Stimulated activated memory B cell treated with anti-CD40 and anti-IgM and Interleukin-4, amounts not matched to agents 10 μg/mL and 1 μg/mL and 100 μg/mL, for 72 hours (primary cell): ENCODE results near the gene KTN1.

ENCODE experiments used
- ATAC-seq: fragments of 150-1000 bp; cut with Tn5 transposase; 2 replicates; pipeline ENCODE4 v1.10.0; 2021
- H3K27ac Mint-ChIP-seq: one replicate; pipeline ENCODE4 v1.8.0; 2022; ENCODE audit warnings: mild to moderate bottlenecking, mixed read lengths
- H3K27me3 Mint-ChIP-seq: one replicate; pipeline ENCODE4 v1.8.0; 2022; ENCODE audit warnings: mixed read lengths
- H3K36me3 Mint-ChIP-seq: one replicate; pipeline ENCODE4 v1.8.0; 2022; ENCODE audit warnings: mixed read lengths
- H3K4me1 Mint-ChIP-seq: one replicate; pipeline ENCODE4 v1.8.0; 2022; ENCODE audit warnings: mixed read lengths
- H3K4me3 Mint-ChIP-seq: one replicate; pipeline ENCODE4 v1.8.0; 2022; ENCODE audit warnings: mild to moderate bottlenecking, moderate library complexity, mixed read lengths
- H3K9me3 Mint-ChIP-seq: one replicate; pipeline ENCODE4 v1.8.0; 2022; ENCODE audit warnings: mixed read lengths

Gene KTN1

DNA sequence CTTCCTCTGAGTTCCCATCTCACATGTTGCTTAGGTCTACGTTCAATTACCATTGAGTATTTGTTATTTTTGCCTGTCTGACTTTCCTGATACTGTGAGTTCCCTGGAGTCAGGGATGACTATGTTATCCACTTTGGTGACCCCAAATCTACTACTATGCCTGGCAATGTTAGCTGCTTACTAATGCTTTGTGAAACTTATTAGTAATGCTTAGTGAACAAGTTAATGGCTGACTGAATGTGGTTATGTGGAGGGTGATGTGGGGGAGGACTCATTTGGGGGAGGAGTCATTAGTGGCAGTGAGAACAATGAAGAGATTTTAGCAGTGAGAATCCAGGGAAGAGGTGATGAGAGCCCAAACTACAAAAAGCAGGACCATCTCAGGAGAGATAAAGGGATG lies 121.6 kb downstream of the KTN1 start:
- Mint-ChIP-seq H3K27me3 (no peaks in the 10 kb centered on the region), H3K4me1 (peaks cover 15% of the 10 kb centered on the region), H3K4me3 (no peak overlapping the region), H3K9me3 (peaks cover 3% of the 10 kb centered on the region), H3K36me3 (peaks cover 33% of the 10 kb centered on the region), H3K27ac (no peak overlapping the region)
- peak; percentile 89 for ATAC-seq

DNA sequence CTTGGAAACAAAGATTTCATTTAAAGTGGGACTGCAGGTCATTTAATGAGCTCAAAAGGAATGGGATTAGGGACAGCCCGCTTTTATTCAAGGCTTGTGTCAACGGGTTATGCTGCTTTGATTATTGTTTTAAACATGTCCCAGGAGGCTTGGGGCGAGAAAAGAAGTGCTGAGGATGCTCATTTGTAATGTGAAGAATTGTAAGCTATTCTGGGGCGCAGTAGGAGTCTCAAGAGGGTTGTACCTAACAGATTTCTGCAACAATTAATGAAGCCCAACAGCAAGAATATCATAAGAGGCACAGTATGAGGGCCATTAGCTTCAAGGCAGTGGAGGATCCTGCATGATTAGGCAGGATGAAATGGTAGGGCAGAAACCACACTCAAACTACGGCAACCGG lies 122.5 kb downstream of the KTN1 start:
- ATAC-seq = no peak
- Mint-ChIP-seq H3K27me3 (no peaks in the 10 kb centered on the region), H3K4me3 (no peak overlapping the region), H3K36me3 (peaks cover 27% of the 10 kb centered on the region), H3K27ac (no peak overlapping the region), H3K4me1 (peaks cover 15% of the 10 kb centered on the region), H3K9me3 (peaks cover 3% of the 10 kb centered on the region)

DNA sequence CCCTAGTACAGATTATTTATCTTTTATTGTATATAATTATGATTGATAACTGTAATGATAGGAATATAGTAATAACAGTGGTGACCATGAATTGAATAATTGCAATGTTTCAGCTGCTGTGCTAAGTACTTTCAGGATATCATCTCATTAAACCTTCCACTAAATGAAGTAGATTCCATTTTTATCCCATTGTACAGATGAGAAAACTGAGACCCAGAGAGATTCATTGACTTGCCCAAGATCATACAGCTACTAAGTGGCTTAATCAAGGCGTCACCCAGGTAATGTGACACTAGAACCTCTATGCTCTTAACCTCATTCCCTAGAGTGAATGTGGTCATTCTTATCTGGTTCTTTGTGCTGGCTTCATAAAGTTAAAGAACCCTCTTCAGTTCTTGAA lies 124.6 kb downstream of the KTN1 start:
- ATAC-seq = no peak
- Mint-ChIP-seq H3K27me3 (no peaks in the 10 kb centered on the region), H3K9me3 (peaks cover 3% of the 10 kb centered on the region), H3K27ac (no peak overlapping the region), H3K4me1 (peaks cover 15% of the 10 kb centered on the region), H3K36me3 (peaks cover 19% of the 10 kb centered on the region), H3K4me3 (no peak overlapping the region)

DNA sequence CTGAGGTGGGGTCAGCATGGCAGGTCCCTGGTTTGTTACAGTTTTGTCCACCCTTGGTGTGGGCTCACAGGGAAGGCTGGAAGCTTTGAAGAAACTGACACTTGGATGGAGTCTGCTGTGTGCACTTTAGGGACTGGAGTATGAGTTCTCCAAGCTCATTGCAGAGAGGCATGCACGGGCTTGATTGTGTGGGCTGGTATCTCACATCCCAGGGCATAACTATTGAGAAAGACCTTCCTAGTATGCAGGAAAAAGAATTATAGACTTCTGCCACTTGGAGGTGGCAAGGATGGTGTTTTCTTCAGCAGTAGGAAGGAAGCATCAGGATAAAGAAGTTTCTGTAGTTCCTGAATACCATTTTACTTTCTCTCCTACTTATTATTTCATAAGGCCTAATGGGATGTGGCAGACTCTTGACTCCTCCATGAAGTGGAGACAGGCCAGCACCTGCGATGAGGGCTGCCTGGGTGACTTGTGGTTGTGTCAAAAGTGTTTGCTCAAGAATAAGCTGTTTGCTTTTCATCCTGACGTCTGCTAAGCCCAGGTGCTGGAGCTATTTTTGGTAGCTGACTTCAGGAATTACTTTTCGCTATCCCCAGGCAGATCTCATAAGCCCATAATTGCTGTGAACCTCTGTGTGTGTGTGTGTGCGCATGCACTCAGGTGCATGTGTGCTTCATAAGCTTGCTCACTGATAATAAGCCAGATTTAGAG lies 125.8 kb downstream of the KTN1 start:
- Mint-ChIP-seq H3K36me3 (peaks cover 12% of the 10 kb centered on the region), H3K4me1 (peaks cover 15% of the 10 kb centered on the region), H3K27ac (no peak overlapping the region), H3K4me3 (no peak overlapping the region), H3K27me3 (no peaks in the 10 kb centered on the region), H3K9me3 (peaks cover 1% of the 10 kb centered on the region)
- ATAC-seq = no peak

DNA sequence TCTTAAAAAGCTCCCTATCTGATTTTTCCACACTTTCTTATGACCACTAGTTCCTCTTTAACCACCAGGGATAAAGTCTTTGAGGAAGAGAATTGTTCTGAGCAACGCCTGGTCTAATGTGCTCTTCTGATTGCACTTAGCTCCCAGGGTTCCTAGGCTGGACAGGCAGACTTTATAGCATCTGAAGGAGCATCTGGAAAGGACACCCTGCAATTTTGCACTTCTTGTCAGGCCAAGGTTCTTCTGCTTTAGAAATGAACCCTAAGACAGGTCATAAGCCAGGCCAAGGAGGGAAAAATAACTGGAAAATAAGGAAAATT lies 126.3 kb downstream of the KTN1 start:
- ATAC-seq = no peak
- H3K4me3 Mint-ChIP-seq = no peak overlapping the region
- peaks cover 7% of the 10 kb centered on the region for H3K36me3 Mint-ChIP-seq
- H3K4me1 Mint-ChIP-seq = peaks cover 12% of the 10 kb centered on the region
- H3K27ac Mint-ChIP-seq = no peak overlapping the region
- no peaks in the 10 kb centered on the region for H3K27me3 Mint-ChIP-seq
- no peaks in the 10 kb centered on the region for H3K9me3 Mint-ChIP-seq

DNA sequence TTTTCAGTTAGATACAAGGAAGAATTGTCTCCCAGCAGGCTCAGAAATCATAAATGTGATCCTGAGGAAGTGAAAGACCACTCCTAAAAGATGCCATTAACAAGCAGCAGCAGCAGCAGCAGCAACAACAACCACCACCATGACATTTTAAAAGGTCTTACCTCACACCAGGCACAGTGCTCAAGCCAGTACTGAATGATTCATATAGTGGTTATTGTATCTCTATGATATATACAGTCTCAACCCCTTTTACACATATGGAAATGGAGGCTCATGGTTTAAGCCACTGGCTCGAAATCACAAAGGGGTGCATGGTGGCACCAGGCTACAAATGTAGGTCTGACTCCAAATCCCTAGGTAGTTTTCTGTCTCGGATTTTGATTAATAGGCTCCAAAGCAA lies 126.9 kb downstream of the KTN1 start:
- Mint-ChIP-seq H3K27me3 (no peaks in the 10 kb centered on the region), H3K9me3 (no peaks in the 10 kb centered on the region), H3K36me3 (peaks cover 3% of the 10 kb centered on the region), H3K4me3 (no peak overlapping the region), H3K4me1 (peaks cover 6% of the 10 kb centered on the region), H3K27ac (no peak overlapping the region)
- ATAC-seq = peak; percentile 62

DNA sequence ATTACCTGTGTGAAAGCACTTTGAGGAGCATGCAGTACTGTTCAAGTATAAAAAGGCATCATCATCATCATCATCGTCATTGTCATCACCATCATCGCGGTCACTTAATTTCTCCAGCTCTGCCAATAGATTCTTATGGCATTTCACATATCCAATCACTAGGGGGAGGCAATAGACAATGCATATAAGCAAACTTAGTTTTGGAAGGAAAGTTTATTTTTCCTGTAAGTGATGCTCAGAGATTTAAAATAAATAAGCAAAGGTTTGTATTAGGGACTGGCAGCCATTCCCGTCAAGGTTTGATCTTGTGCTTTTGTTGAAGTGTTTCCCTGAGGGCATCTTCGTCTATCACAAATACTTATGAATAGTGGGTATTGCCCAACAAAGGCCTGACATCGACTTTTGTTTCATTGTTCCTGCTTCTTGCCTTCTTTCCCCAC lies 127.4 kb downstream of the KTN1 start:
- Mint-ChIP-seq H3K4me3 (no peak overlapping the region), H3K36me3 (peaks cover 7% of the 10 kb centered on the region), H3K27ac (no peak overlapping the region), H3K27me3 (no peaks in the 10 kb centered on the region), H3K9me3 (no peaks in the 10 kb centered on the region), H3K4me1 (peaks cover under 1% of the 10 kb centered on the region)
- ATAC-seq = no peak

DNA sequence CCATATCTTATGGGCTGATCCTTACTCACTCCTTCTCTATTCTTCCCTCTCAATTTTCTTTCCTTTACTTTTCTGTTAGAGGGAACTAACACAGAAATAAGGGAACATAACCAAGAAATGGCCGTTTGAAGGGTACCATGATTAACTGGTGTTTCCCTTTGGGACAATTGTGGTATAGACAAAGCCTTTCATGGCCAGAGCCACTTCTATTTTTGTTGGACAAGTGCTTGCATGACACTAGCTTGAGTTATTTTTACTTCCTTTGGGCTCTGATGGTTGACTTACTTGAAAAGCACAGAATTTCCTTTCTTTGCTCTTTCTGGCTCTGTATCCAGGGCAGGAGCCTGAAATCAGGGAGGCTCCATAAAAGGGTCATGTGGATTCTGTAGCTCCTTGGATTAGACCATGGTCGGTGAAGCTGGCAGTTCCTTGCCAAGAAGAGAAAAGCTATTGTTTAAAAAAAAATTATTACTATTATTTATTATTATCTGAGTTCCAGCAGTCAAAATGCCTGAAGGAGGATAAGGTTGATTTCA lies 130.6 kb downstream of the KTN1 start:
- H3K4me1 Mint-ChIP-seq = no peaks in the 10 kb centered on the region
- H3K9me3 Mint-ChIP-seq = no peaks in the 10 kb centered on the region
- ATAC-seq = no peak
- H3K27ac Mint-ChIP-seq = no peak overlapping the region
- H3K4me3 Mint-ChIP-seq = no peak overlapping the region
- no peaks in the 10 kb centered on the region for H3K27me3 Mint-ChIP-seq
- peaks cover 11% of the 10 kb centered on the region for H3K36me3 Mint-ChIP-seq

DNA sequence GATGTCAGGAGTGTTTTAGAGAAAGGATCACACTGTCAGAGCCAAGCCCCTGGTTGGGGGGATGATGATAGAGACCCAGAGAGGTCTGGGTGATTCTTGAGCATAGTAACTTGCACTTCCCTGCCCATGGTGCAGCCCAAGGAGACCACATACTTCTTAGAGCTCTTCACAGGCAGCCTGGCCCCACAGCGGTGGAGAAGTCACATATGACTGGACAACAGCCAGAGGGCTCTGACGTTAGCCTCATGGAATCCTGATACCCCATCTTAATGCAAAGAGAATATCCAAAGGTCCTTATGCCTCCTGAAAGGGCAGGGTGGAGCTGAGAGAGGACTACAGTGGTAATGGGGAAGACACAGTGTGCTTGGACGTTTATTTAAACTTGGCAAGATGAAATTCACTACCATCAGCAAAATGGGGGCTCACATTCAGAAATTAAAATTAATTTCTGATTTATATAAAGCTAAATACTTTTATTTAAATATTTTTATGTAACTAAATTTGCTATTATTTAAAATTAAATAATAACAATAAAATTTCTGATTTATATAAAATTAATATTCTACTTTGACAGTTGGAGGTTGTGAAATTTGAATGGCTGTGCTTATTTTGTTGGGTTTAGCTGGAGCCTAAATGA lies 131.3 kb downstream of the KTN1 start:
- no peak overlapping the region for H3K4me3 Mint-ChIP-seq
- no peaks in the 10 kb centered on the region for H3K4me1 Mint-ChIP-seq
- peaks cover 11% of the 10 kb centered on the region for H3K36me3 Mint-ChIP-seq
- H3K27me3 Mint-ChIP-seq = no peaks in the 10 kb centered on the region
- ATAC-seq = no peak
- no peaks in the 10 kb centered on the region for H3K9me3 Mint-ChIP-seq
- no peak overlapping the region for H3K27ac Mint-ChIP-seq

DNA sequence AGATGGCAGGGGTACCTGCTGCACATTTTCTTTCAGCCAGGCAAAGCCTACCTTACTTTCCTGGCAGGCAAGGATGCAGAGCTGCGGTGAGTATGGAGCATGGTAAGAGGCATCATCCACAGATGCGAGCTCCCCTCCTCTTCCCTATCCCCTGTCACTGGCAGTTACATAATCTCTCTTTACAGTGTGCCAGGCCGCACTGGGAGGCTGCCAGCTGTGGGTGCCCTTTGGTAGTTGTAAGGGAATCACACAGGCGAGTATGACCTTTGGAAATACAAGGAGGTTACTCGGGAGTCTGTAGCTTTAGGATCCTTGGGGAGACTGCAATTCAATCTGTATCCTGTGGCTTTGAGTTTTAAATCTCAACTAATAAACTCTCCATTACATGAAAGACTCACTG lies 132.5 kb downstream of the KTN1 start:
- H3K4me1 Mint-ChIP-seq = no peaks in the 10 kb centered on the region
- peak; percentile 27 for ATAC-seq
- no peaks in the 10 kb centered on the region for H3K27me3 Mint-ChIP-seq
- H3K36me3 Mint-ChIP-seq = peaks cover 11% of the 10 kb centered on the region
- H3K4me3 Mint-ChIP-seq = no peak overlapping the region
- H3K27ac Mint-ChIP-seq = no peak overlapping the region
- no peaks in the 10 kb centered on the region for H3K9me3 Mint-ChIP-seq

DNA sequence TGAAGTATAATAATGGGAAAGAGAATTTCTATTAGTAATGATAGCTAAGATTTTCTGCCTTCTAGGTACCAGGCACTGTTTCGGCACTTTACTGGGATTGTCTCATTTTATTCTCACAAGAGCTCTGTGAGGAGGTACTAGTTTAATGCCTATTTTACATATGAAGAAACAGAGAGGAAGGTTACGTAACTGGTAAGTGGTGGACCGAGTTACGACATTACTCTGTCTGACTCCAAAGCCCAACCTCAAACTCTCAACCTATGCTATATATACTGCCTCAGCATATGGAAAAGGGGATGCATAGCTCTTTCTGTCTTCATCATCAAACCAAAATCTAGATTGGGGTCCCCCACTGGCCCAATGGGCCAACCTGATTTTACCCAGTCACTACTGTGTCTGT lies 133.5 kb downstream of the KTN1 start:
- Mint-ChIP-seq H3K9me3 (peaks cover 4% of the 10 kb centered on the region), H3K27me3 (no peaks in the 10 kb centered on the region), H3K27ac (no peak overlapping the region), H3K4me1 (no peaks in the 10 kb centered on the region), H3K36me3 (peaks cover 11% of the 10 kb centered on the region), H3K4me3 (no peak overlapping the region)
- ATAC-seq = no peak

DNA sequence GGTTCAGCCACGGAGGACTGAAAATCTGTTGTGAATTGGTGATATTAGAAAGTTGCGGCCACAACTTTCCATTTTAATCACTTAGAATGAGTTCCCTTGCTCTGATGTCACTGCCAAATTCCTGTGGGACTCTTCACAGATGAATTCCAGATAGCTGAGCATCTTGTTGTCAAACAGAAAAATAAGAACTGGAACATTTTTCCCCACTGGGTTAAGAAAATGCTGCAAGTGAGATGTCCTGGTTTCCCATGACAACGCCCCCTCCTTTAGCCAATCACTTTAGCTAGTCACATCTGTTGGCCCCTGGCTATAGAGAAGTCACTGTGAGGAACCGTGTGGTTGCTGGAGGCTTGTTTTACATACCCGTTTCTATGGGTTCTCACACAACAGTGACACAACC lies 135.9 kb downstream of the KTN1 start:
- Mint-ChIP-seq H3K27ac (no peak overlapping the region), H3K4me1 (no peaks in the 10 kb centered on the region), H3K36me3 (peaks cover 11% of the 10 kb centered on the region), H3K27me3 (no peaks in the 10 kb centered on the region), H3K9me3 (peaks cover 4% of the 10 kb centered on the region), H3K4me3 (no peak overlapping the region)
- no peak for ATAC-seq

DNA sequence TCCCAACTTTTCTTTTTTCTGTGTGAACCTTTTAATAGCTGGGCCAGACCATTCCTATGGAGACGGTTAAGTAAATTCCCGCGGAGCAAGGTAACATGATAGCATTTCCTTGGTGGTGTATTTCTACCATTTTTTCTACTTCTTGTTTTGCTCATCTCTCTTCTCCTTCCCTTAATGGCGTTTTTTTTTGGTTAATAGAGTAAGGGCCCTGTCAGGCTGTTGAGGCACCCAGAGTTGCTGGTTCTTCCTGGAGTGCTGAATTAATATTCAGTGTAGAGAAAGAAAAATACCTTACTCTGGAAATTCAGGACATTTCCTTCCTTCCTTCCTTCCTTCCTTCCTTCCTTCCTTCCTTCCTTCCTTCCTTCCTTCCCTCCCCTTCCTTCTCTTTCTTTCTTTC lies 137.6 kb downstream of the KTN1 start:
- peaks cover 4% of the 10 kb centered on the region for H3K9me3 Mint-ChIP-seq
- H3K27me3 Mint-ChIP-seq = no peaks in the 10 kb centered on the region
- H3K36me3 Mint-ChIP-seq = peaks cover 1% of the 10 kb centered on the region
- no peak overlapping the region for H3K4me3 Mint-ChIP-seq
- no peak for ATAC-seq
- H3K4me1 Mint-ChIP-seq = no peaks in the 10 kb centered on the region
- H3K27ac Mint-ChIP-seq = no peak overlapping the region

DNA sequence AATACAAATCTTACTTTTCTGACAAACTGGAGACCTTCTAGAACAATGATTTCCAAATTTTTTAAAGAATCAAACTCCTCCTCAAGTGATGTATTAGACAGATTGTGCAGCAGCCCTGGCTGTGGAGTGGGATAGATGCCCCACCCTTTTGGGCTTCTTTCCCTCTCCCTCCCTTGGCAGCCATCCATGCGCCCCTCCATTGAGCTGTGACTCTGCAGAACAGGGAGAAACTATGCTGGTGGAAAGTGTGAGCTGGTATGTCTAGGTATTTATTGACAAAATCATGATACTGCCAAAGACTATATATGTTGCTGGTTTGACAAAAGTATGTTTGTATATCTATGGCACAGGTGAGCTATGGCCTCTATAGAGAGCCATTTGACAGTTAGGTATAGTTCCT lies 138.5 kb downstream of the KTN1 start:
- no peaks in the 10 kb centered on the region for H3K27me3 Mint-ChIP-seq
- H3K27ac Mint-ChIP-seq = no peak overlapping the region
- H3K4me1 Mint-ChIP-seq = no peaks in the 10 kb centered on the region
- no peaks in the 10 kb centered on the region for H3K36me3 Mint-ChIP-seq
- no peak for ATAC-seq
- no peak overlapping the region for H3K4me3 Mint-ChIP-seq
- peaks cover 4% of the 10 kb centered on the region for H3K9me3 Mint-ChIP-seq

DNA sequence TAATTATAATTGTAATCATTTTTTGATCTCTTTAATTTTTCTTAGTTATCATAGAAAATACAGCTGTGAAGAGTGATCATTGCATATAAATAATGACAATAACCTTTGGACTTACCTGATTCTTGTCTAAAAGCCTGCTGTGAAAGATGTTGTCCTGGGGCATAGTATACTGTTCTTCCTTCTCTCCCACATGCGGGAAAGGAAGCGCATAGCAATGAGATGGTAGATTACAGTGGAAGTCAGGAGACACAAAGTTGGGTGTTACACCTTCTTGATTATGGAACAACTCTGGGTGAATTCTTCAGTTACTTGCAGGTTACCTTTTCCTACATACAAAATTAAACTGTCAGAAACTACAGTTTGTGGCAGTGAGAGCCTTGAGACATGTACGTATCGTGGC lies 140.8 kb downstream of the KTN1 start:
- Mint-ChIP-seq H3K27me3 (no peaks in the 10 kb centered on the region), H3K9me3 (peaks cover 4% of the 10 kb centered on the region), H3K4me3 (no peak overlapping the region), H3K4me1 (no peaks in the 10 kb centered on the region), H3K36me3 (no peaks in the 10 kb centered on the region), H3K27ac (no peak overlapping the region)
- ATAC-seq = no peak

DNA sequence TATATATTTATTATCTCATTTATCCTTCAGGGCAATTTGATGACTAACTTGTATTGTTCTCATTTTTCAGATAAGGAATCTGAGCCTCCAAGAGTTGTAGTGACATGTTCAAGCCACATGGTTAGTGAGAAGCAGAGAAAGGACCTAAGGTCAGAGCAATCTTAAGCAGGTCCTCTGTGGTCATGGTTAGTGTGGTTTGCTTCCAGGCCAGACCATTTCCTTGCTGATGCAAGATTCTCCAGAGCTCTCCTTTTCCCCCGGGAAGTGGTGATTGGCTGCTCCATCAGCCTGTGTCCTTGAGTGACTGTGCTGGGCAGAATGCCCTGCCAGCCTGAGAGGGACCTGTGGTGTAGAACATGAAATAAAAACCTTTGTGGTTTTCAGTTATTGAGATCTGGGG lies 141.3 kb downstream of the KTN1 start:
- ATAC-seq = no peak

More for the DNA sequence above, 141.3 kb downstream of the KTN1 start:
- Mint-ChIP-seq H3K27me3 (no peaks in the 10 kb centered on the region), H3K9me3 (peaks cover 4% of the 10 kb centered on the region), H3K36me3 (no peaks in the 10 kb centered on the region), H3K27ac (no peak overlapping the region), H3K4me3 (no peak overlapping the region), H3K4me1 (no peaks in the 10 kb centered on the region)
